ENCODE data around the gene IFIT3.

Gene IFIT3

GRCh38 chr10:89345367-89346000 lies 17.7 kb downstream of the IFIT3 start:
- no peak overlapping the region for H3K14ac ChIP-seq (ENCODE audit: low read length)
- H2AFZ ChIP-seq (ENCODE audit: insufficient read depth, low read length, poor library complexity), result no peak overlapping the region
- no peak overlapping the region for H3K4me3 ChIP-seq (ENCODE audit: low read depth, low read length)
- H3K36me3 ChIP-seq (ENCODE audit: control insufficient read depth in 1 of 2, insufficient read depth in 2 of 2, low read length in 2 of 2), result no peaks in the 10 kb centered on the region
- no peaks in the 10 kb centered on the region for H3K27me3 ChIP-seq (ENCODE audit: insufficient read depth, low read length)
- peaks cover 0 to 4% of the 10 kb centered on the region in 2 experiments for H3K4me1 ChIP-seq (ENCODE audit: control insufficient read depth in 1 of 2, insufficient read depth in 2 of 2, low read length in 2 of 2)
- peaks cover 4% of the 10 kb centered on the region for H3K79me1 ChIP-seq (ENCODE audit: low read length)
- DNase-seq, result no peak
- H4K8ac ChIP-seq (ENCODE audit: low read depth, low read length), result no peak overlapping the region
- H2BK5ac ChIP-seq (ENCODE audit: low read depth, low read length, poor library complexity), result no peak overlapping the region
- no peak overlapping the region for H3K23ac ChIP-seq (ENCODE audit: low read length)
- H2AK5ac ChIP-seq (ENCODE audit: low read length), result no peak overlapping the region
- H3K79me2 ChIP-seq (ENCODE audit: control insufficient read depth, insufficient read depth, low read length, poor library complexity), result no peaks in the 10 kb centered on the region
- H3K4me2 ChIP-seq (ENCODE audit: low read length), result no peak overlapping the region
- no peak overlapping the region for H4K91ac ChIP-seq (ENCODE audit: low read depth, low read length)
- no peaks in the 10 kb centered on the region for H3K9me3 ChIP-seq (ENCODE audit: insufficient read depth, low read depth, low read length)
- H3K9ac ChIP-seq (ENCODE audit: low read length), result no peak overlapping the region
- WGBS (ENCODE audit: extremely low coverage, insufficient coverage, insufficient read length), result no CpG with 5 or more reads among the region's 4 CpGs
- no peak overlapping the region for H3K18ac ChIP-seq (ENCODE audit: low read length)
- no peak overlapping the region for H3K4ac ChIP-seq (ENCODE audit: low read depth, low read length)
- H4K12ac ChIP-seq (ENCODE audit: low read depth, low read length), result no peak overlapping the region
- H3K27ac ChIP-seq (ENCODE audit: low read depth, low read length), result no peak overlapping the region
- no peak overlapping the region for H2BK120ac ChIP-seq (ENCODE audit: insufficient read depth, low read length, poor library complexity)
- no peak overlapping the region for H2BK12ac ChIP-seq (ENCODE audit: low read length)

GRCh38 chr10:89346405-89347254 lies 18.8 kb downstream of the IFIT3 start:
- Histone ChIP-seq H2AK5ac (ENCODE audit: low read length) (no peak overlapping the region), H3K4ac (ENCODE audit: low read depth, low read length) (no peak overlapping the region), H3K27ac (ENCODE audit: low read depth, low read length) (no peak overlapping the region), H3K14ac (ENCODE audit: low read length) (no peak overlapping the region), H2BK120ac (ENCODE audit: insufficient read depth, low read length, poor library complexity) (no peak overlapping the region), H3K79me1 (ENCODE audit: low read length) (peaks cover 7% of the 10 kb centered on the region), H4K8ac (ENCODE audit: low read depth, low read length) (no peak overlapping the region), H3K4me1 (ENCODE audit: control insufficient read depth in 1 of 2, insufficient read depth in 2 of 2, low read length in 2 of 2) (peaks cover 0 to 4% of the 10 kb centered on the region in 2 experiments), H3K79me2 (ENCODE audit: control insufficient read depth, insufficient read depth, low read length, poor library complexity) (no peaks in the 10 kb centered on the region), H3K9ac (ENCODE audit: low read length) (no peak overlapping the region), H2BK5ac (ENCODE audit: low read depth, low read length, poor library complexity) (no peak overlapping the region), H4K12ac (ENCODE audit: low read depth, low read length) (no peak overlapping the region), H3K4me2 (ENCODE audit: low read length) (no peak overlapping the region), H3K9me3 (ENCODE audit: insufficient read depth, low read depth, low read length) (no peaks in the 10 kb centered on the region), H3K23ac (ENCODE audit: low read length) (no peak overlapping the region), H3K27me3 (ENCODE audit: insufficient read depth, low read length) (no peaks in the 10 kb centered on the region), H3K36me3 (ENCODE audit: control insufficient read depth in 1 of 2, insufficient read depth in 2 of 2, low read length in 2 of 2) (no peaks in the 10 kb centered on the region), H3K18ac (ENCODE audit: low read length) (no peak overlapping the region), H2AFZ (ENCODE audit: insufficient read depth, low read length, poor library complexity) (no peak overlapping the region), H3K4me3 (ENCODE audit: low read depth, low read length) (no peak overlapping the region), H2BK12ac (ENCODE audit: low read length) (no peak overlapping the region), H4K91ac (ENCODE audit: low read depth, low read length) (no peak overlapping the region)
- no CpG with 5 or more reads among the region's 4 CpGs for WGBS (ENCODE audit: extremely low coverage, insufficient coverage, insufficient read length)
- peak; percentile 7 to 51 for DNase-seq

GRCh38 chr10:89347701-89348457 lies 20.1 kb downstream of the IFIT3 start:
- Histone ChIP-seq H2BK5ac (ENCODE audit: low read depth, low read length, poor library complexity) (no peak overlapping the region), H3K14ac (ENCODE audit: low read length) (peak overlapping the region; percentile 4), H3K18ac (ENCODE audit: low read length) (no peak overlapping the region), H3K79me2 (ENCODE audit: control insufficient read depth, insufficient read depth, low read length, poor library complexity) (no peaks in the 10 kb centered on the region), H2AK5ac (ENCODE audit: low read length) (no peak overlapping the region), H3K27me3 (ENCODE audit: insufficient read depth, low read length) (no peaks in the 10 kb centered on the region), H2BK120ac (ENCODE audit: insufficient read depth, low read length, poor library complexity) (peak overlapping the region; percentile 8), H4K91ac (ENCODE audit: low read depth, low read length) (no peak overlapping the region), H3K23ac (ENCODE audit: low read length) (no peak overlapping the region), H4K8ac (ENCODE audit: low read depth, low read length) (no peak overlapping the region), H3K4me1 (ENCODE audit: control insufficient read depth in 1 of 2, insufficient read depth in 2 of 2, low read length in 2 of 2) (peaks cover 3 to 12% of the 10 kb centered on the region in 2 experiments), H4K12ac (ENCODE audit: low read depth, low read length) (no peak overlapping the region), H2BK12ac (ENCODE audit: low read length) (peak overlapping the region; percentile 59), H3K36me3 (ENCODE audit: control insufficient read depth in 1 of 2, insufficient read depth in 2 of 2, low read length in 2 of 2) (no peaks in the 10 kb centered on the region), H3K9ac (ENCODE audit: low read length) (no peak overlapping the region), H3K9me3 (ENCODE audit: insufficient read depth, low read depth, low read length) (no peaks in the 10 kb centered on the region), H3K27ac (ENCODE audit: low read depth, low read length) (no peak overlapping the region), H3K4me3 (ENCODE audit: low read depth, low read length) (no peak overlapping the region), H3K79me1 (ENCODE audit: low read length) (peaks cover 7% of the 10 kb centered on the region), H2AFZ (ENCODE audit: insufficient read depth, low read length, poor library complexity) (no peak overlapping the region), H3K4ac (ENCODE audit: low read depth, low read length) (no peak overlapping the region), H3K4me2 (ENCODE audit: low read length) (no peak overlapping the region)
- no CpG with 5 or more reads among the region's 7 CpGs for WGBS (ENCODE audit: extremely low coverage, insufficient coverage, insufficient read length)
- DNase-seq, result no peak

DNA sequence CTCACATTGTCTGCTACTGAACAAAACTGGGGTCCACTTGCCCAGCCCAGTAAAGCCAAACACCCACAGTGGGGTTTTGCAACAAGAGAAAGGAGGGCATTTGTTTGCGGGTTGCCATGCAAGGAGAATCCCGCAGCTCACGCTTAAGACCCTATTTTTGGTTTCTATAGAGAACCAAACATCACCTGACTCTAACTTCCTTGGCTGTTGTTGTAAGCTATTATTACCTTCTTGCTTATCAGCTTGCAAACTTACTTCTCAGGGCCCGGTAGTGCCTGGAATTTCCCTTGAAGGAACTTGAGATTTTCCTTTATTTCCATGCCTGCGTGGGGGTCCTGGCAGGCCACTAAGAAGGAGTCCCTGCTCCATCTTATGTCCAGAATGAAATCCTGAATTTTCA lies 20.7 kb downstream of the IFIT3 start:
- H3K27ac ChIP-seq (ENCODE audit: low read depth, low read length), result no peak overlapping the region
- H3K18ac ChIP-seq (ENCODE audit: low read length), result no peak overlapping the region
- no CpG with 5 or more reads among the region's 5 CpGs for WGBS (ENCODE audit: extremely low coverage, insufficient coverage, insufficient read length)
- no peak overlapping the region for H3K4ac ChIP-seq (ENCODE audit: low read depth, low read length)
- no peak overlapping the region for H4K8ac ChIP-seq (ENCODE audit: low read depth, low read length)
- H2BK5ac ChIP-seq (ENCODE audit: low read depth, low read length, poor library complexity), result no peak overlapping the region
- H3K79me2 ChIP-seq (ENCODE audit: control insufficient read depth, insufficient read depth, low read length, poor library complexity), result no peaks in the 10 kb centered on the region
- no peak for DNase-seq
- H2BK120ac ChIP-seq (ENCODE audit: insufficient read depth, low read length, poor library complexity), result no peak overlapping the region
- H3K36me3 ChIP-seq (ENCODE audit: control insufficient read depth in 1 of 2, insufficient read depth in 2 of 2, low read length in 2 of 2), result no peaks in the 10 kb centered on the region
- H2BK12ac ChIP-seq (ENCODE audit: low read length), result no peak overlapping the region
- H3K9me3 ChIP-seq (ENCODE audit: insufficient read depth, low read depth, low read length), result no peaks in the 10 kb centered on the region
- H3K4me3 ChIP-seq (ENCODE audit: low read depth, low read length), result no peak overlapping the region
- no peak overlapping the region for H4K12ac ChIP-seq (ENCODE audit: low read depth, low read length)
- H2AFZ ChIP-seq (ENCODE audit: insufficient read depth, low read length, poor library complexity), result no peak overlapping the region
- no peak overlapping the region for H3K9ac ChIP-seq (ENCODE audit: low read length)
- no peaks in the 10 kb centered on the region for H3K27me3 ChIP-seq (ENCODE audit: insufficient read depth, low read length)
- peaks cover 7% of the 10 kb centered on the region for H3K79me1 ChIP-seq (ENCODE audit: low read length)
- peaks cover 3 to 14% of the 10 kb centered on the region in 2 experiments for H3K4me1 ChIP-seq (ENCODE audit: control insufficient read depth in 1 of 2, insufficient read depth in 2 of 2, low read length in 2 of 2)
- no peak overlapping the region for H4K91ac ChIP-seq (ENCODE audit: low read depth, low read length)
- H3K14ac ChIP-seq (ENCODE audit: low read length), result no peak overlapping the region
- H3K4me2 ChIP-seq (ENCODE audit: low read length), result no peak overlapping the region
- H2AK5ac ChIP-seq (ENCODE audit: low read length), result no peak overlapping the region
- no peak overlapping the region for H3K23ac ChIP-seq (ENCODE audit: low read length)

Measured in trophoblast cell (in vitro differentiated cells and primary cell).